ENCODE data around the gene ANHX.

- TF ChIP-seq CTCF (IDR thresholded peaks at IDR 0.05), result no peak
- no peak for TF ChIP-seq POLR2A (IDR thresholded peaks at IDR 0.05)
These were observed 16.1 kb upstream of the ANHX start for GRCh38 chr12:133251732-133252131.
